Coronary artery (tissue), 2 donors: ENCODE measurements around the gene TTC7B.

Experiments used
- DNase-seq: peaks from one replicate; pipeline ENCODE4 v3.0.0-alpha.2; 2017; ENCODE audit warnings: low spot score
- H3K27ac ChIP-seq, 2 donors: fragments of 200-600 bp; sonication (generic); one replicate each; pipeline ENCODE4 v1.5.1; 2016 to 2019
- H3K4me3 ChIP-seq: fragments of 200-600 bp; sonication (generic); 2 replicates; pipeline ENCODE4 v1.5.1; 2016; ENCODE audit warnings: mild to moderate bottlenecking, moderate library complexity
- CTCF ChIP-seq: fragments of 200-600 bp; sonication (generic); IDR thresholded peaks from one replicate; pipeline ENCODE4 v1.5.1; 2019; ENCODE audit warnings: antibody characterized with exemption

The TTC7B gene

GRCh38 chr14:90581745-90582144, 234.5 kb downstream of the TTC7B start:
- H3K4me3 ChIP-seq, result no peak overlapping the region
- TF ChIP-seq CTCF, result no peak
- DNase-seq, result no peak
- H3K27ac ChIP-seq, result no peak overlapping the region

GRCh38 chr14:90580377-90581335, 235.6 kb downstream of the TTC7B start:
- no peak overlapping the region for H3K27ac ChIP-seq
- H3K4me3 ChIP-seq, result no peak overlapping the region
- DNase-seq, result no peak
- TF ChIP-seq CTCF, result no peak

- H3K27ac ChIP-seq, result no peak overlapping the region
- no peak for DNase-seq
- no peak overlapping the region for H3K4me3 ChIP-seq
- TF ChIP-seq CTCF, result no peak
Measured at GRCh38 chr14:90579816-90580215, 236.4 kb downstream of the TTC7B start.

GRCh38 chr14:90579088-90579487, 237.1 kb downstream of the TTC7B start:
- no peak overlapping the region for H3K4me3 ChIP-seq
- TF ChIP-seq CTCF, result no peak
- H3K27ac ChIP-seq, result no peak overlapping the region
- DNase-seq, result no peak

- no peak for DNase-seq
- no peak overlapping the region for H3K4me3 ChIP-seq
- no peak for TF ChIP-seq CTCF
- H3K27ac ChIP-seq, result no peak overlapping the region
Measured at GRCh38 chr14:90578283-90578985, 237.8 kb downstream of the TTC7B start.

GRCh38 chr14:90577661-90578282, 238.5 kb downstream of the TTC7B start:
- Histone ChIP-seq H3K4me3 (no peak overlapping the region), H3K27ac (no peak overlapping the region)
- TF ChIP-seq CTCF, result no peak
- DNase-seq, result no peak
